OCI-LY7 (cell line): Measurements from ENCODE around the gene CLSTN1.

Experiments
- CTCF ChIP-seq: fragments of 200-600 bp; sonication (generic); conservative IDR thresholded peaks from 2 replicates; pipeline ENCODE4 v1.5.1; 2014; ENCODE audit warnings: mild to moderate bottlenecking, antibody characterized with exemption, low read length, moderate library complexity, mixed read lengths
- EZH2phosphoT487 ChIP-seq: fragments of 200-600 bp; sonication (generic); IDR thresholded peaks from 2 replicates; pipeline ENCODE4 v1.6.1; 2018; ENCODE audit warnings: low read depth, borderline replicate concordance, mild to moderate bottlenecking, mixed run types, antibody characterized with exemption, low read length, moderate library complexity, mixed read lengths

GRCh38 chr1:9726406-9726805, 97.4 kb downstream of the CLSTN1 start:
- TF ChIP-seq CTCF = no peak
- TF ChIP-seq EZH2phosphoT487 = no peak
